Stomach (tissue), 4 donors: ENCODE measurements around the gene GLB1L3.

Experiments used
- EP300 ChIP-seq: sonication (generic); formaldehyde crosslinking; IDR thresholded peaks from one replicate; pipeline ENCODE4 v1.6.1; 2017; ENCODE audit warnings: antibody characterized with exemption
- POLR2A ChIP-seq, 4 donors: fragments of 450-650 bp; IDR thresholded peaks; one replicate each; pipeline ENCODE4 v1.6.1; 2016; ENCODE audit warnings: antibody characterized with exemption in 4 of 4, control low read depth in 2 of 4, mild to moderate bottlenecking in 1 of 4, moderate library complexity in 1 of 4
- POLR2AphosphoS5 ChIP-seq, 3 donors: sonication (generic); formaldehyde crosslinking; IDR thresholded peaks; one replicate each; pipeline ENCODE4 v1.6.1; 2016; ENCODE audit warnings: antibody characterized with exemption in 3 of 3
- TF ChIP-seq, protein P1 (sequence below), 7 experiments: fragments of 450-650 bp in 4 of 7; fragments of 200-600 bp in 3 of 7; sonication (generic) in 3 of 7; IDR thresholded peaks; one replicate each; pipeline ENCODE4 v1.5.1; 2016 to 2019; ENCODE audit warnings: antibody characterized with exemption in 7 of 7, control low read depth in 2 of 7, mild to moderate bottlenecking in 1 of 7

- TF ChIP-seq, protein P1, sequence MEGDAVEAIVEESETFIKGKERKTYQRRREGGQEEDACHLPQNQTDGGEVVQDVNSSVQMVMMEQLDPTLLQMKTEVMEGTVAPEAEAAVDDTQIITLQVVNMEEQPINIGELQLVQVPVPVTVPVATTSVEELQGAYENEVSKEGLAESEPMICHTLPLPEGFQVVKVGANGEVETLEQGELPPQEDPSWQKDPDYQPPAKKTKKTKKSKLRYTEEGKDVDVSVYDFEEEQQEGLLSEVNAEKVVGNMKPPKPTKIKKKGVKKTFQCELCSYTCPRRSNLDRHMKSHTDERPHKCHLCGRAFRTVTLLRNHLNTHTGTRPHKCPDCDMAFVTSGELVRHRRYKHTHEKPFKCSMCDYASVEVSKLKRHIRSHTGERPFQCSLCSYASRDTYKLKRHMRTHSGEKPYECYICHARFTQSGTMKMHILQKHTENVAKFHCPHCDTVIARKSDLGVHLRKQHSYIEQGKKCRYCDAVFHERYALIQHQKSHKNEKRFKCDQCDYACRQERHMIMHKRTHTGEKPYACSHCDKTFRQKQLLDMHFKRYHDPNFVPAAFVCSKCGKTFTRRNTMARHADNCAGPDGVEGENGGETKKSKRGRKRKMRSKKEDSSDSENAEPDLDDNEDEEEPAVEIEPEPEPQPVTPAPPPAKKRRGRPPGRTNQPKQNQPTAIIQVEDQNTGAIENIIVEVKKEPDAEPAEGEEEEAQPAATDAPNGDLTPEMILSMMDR (IDR thresholded peaks at IDR 0.05), result no peak
- TF ChIP-seq POLR2A (IDR thresholded peaks at IDR 0.05), result no peak
- no peak for TF ChIP-seq EP300
- no peak for TF ChIP-seq POLR2AphosphoS5 (IDR thresholded peaks at IDR 0.05)
Measured at GRCh38 chr11:134322553-134322952, 46.4 kb downstream of the GLB1L3 start.
